SK-N-MC (cell line): ENCODE results near the gene DBNDD2.

Experiments
- EZH2 ChIP-seq: fragments of 200-600 bp; sonication (generic); IDR thresholded peaks from one replicate; pipeline ENCODE4 v1.6.1; 2017; ENCODE audit warnings: antibody characterized with exemption
- FOXP2 ChIP-seq: optimal IDR thresholded peaks from 2 replicates; pipeline ENCODE3; 2011; ENCODE audit warnings: mild to moderate bottlenecking, moderate library complexity; ENCODE audit not compliant: insufficient read depth; ENCODE audit errors: extremely low read length, control extremely low read depth
- POLR2AphosphoS5 ChIP-seq: IDR thresholded peaks from 2 replicates; pipeline ENCODE4 v1.6.1; 2012; ENCODE audit warnings: mild to moderate bottlenecking, low read depth, low read length, borderline replicate concordance

DNA sequence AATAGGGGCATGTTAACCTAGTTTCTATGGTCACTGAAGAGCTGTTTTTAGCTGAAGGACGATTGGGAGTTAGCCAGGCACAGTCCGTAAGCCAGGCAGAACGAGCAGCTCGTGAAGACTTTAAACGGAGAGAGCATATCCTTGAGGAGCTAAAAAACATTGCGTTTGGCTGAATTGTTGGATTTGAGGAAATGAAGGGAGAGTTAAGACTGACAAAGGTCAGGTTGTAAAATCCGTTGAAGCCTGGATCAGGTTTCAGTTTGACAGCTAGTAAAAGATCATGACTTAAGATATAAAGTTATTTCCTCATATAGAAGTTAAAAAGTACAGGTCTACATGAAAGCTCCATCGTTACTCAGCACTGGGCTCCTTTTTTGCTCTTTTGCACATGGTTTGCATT lies 2.8 kb downstream of the DBNDD2 start:
- TF ChIP-seq POLR2AphosphoS5 (no peak), EZH2 (no peak), FOXP2 (no peak)
